Measurements from ENCODE around the gene CACNA2D2. TPM values are rescaled to one million over a fixed set of nuclear protein-coding genes. Genes with fewer than 3 reads are reported as not detected.
A peak's percentile ranks its signal among the peaks of the same experiment; 100 is the strongest.

The CACNA2D2 gene
- total RNA-seq, 1 experiment from 2014 or later: 22.0 TPM

DNA sequence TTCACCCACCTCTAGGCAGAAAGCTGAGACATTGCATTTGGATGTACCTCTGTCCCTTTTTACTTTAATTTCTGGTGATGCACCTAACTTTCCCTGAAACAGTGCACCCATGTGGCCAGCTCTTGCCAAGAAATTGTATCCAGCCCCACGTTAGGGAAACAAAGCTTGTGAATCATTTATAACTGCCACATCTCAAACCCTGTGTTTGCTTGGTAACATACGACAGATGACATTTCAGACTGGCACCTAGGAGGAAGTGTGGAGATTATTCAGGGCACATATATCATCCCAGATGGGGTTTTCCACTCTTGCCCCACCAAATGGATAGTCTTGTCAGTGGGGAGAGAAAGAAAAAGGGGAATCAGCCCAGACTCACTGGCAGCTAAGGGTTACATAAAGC lies 150.7 kb downstream of the CACNA2D2 start:
- H3K27me3 Mint-ChIP-seq (ENCODE audit: low read depth): no peaks in the 10 kb centered on the region
- TF ChIP-seq IRF2 (CRISPR knock-in tag; IDR thresholded peaks at IDR 0.05; ENCODE audit: borderline replicate concordance, low read depth) (no peak), ERG (CRISPR knock-in tag; IDR thresholded peaks at IDR 0.05) (no peak), SP1 (CRISPR knock-in tag; conservative IDR thresholded peaks at IDR 0.05) (no peak), TEAD1 (CRISPR knock-in tag; IDR thresholded peaks at IDR 0.05) (no peak), NR2C2 (CRISPR knock-in tag; IDR thresholded peaks at IDR 0.05) (no peak), ATF3 (CRISPR knock-in tag; conservative IDR thresholded peaks at IDR 0.05) (no peak)
- TF ChIP-seq, protein P1, sequence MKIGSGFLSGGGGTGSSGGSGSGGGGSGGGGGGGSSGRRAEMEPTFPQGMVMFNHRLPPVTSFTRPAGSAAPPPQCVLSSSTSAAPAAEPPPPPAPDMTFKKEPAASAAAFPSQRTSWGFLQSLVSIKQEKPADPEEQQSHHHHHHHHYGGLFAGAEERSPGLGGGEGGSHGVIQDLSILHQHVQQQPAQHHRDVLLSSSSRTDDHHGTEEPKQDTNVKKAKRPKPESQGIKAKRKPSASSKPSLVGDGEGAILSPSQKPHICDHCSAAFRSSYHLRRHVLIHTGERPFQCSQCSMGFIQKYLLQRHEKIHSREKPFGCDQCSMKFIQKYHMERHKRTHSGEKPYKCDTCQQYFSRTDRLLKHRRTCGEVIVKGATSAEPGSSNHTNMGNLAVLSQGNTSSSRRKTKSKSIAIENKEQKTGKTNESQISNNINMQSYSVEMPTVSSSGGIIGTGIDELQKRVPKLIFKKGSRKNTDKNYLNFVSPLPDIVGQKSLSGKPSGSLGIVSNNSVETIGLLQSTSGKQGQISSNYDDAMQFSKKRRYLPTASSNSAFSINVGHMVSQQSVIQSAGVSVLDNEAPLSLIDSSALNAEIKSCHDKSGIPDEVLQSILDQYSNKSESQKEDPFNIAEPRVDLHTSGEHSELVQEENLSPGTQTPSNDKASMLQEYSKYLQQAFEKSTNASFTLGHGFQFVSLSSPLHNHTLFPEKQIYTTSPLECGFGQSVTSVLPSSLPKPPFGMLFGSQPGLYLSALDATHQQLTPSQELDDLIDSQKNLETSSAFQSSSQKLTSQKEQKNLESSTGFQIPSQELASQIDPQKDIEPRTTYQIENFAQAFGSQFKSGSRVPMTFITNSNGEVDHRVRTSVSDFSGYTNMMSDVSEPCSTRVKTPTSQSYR (CRISPR knock-in tag; IDR thresholded peaks at IDR 0.05): no peak
- TF ChIP-seq, protein P2, sequence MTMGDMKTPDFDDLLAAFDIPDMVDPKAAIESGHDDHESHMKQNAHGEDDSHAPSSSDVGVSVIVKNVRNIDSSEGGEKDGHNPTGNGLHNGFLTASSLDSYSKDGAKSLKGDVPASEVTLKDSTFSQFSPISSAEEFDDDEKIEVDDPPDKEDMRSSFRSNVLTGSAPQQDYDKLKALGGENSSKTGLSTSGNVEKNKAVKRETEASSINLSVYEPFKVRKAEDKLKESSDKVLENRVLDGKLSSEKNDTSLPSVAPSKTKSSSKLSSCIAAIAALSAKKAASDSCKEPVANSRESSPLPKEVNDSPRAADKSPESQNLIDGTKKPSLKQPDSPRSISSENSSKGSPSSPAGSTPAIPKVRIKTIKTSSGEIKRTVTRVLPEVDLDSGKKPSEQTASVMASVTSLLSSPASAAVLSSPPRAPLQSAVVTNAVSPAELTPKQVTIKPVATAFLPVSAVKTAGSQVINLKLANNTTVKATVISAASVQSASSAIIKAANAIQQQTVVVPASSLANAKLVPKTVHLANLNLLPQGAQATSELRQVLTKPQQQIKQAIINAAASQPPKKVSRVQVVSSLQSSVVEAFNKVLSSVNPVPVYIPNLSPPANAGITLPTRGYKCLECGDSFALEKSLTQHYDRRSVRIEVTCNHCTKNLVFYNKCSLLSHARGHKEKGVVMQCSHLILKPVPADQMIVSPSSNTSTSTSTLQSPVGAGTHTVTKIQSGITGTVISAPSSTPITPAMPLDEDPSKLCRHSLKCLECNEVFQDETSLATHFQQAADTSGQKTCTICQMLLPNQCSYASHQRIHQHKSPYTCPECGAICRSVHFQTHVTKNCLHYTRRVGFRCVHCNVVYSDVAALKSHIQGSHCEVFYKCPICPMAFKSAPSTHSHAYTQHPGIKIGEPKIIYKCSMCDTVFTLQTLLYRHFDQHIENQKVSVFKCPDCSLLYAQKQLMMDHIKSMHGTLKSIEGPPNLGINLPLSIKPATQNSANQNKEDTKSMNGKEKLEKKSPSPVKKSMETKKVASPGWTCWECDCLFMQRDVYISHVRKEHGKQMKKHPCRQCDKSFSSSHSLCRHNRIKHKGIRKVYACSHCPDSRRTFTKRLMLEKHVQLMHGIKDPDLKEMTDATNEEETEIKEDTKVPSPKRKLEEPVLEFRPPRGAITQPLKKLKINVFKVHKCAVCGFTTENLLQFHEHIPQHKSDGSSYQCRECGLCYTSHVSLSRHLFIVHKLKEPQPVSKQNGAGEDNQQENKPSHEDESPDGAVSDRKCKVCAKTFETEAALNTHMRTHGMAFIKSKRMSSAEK (CRISPR knock-in tag; IDR thresholded peaks at IDR 0.05; ENCODE audit: borderline replicate concordance): no peak
- H3K4me3 Mint-ChIP-seq: no peak overlapping the region
- peaks cover 17% of the 10 kb centered on the region for H3K36me3 Mint-ChIP-seq
- ATAC-seq: no peak
- DNase-seq (ENCODE audit: low spot score): no peak
- H3K4me1 Mint-ChIP-seq: peaks cover 22% of the 10 kb centered on the region
- no peaks in the 10 kb centered on the region for H3K9me3 Mint-ChIP-seq
- H3K27ac Mint-ChIP-seq: no peak overlapping the region
- CTCF ChIA-PET: interaction anchor here (0.6 to 2.1 kb wide), 8 partner anchors 12 to 215 kb away, joined by 3 to 10 read pairs (median 4); partner anchors contain the start of genes C3orf18, HYAL1 and RASSF1
- POLR2A ChIA-PET: no interaction called here

DNA sequence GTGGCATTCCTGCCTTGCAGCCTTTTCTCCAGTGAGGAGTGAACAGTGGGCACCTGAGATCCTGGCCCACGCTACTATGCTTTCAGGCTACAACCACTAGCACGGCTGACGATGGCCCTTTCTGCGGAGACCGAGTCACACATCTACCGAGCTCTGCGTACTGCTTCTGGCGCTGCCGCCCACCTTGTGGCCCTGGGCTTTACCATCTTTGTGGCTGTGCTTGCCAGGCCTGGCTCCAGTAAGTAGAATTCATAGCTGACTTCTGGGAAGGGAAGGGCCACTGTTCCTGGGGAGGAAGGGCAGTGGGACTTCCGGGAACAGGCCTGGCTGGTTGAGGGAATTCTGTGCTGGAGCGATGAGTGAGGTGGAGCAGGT lies 152.1 kb downstream of the CACNA2D2 start:
- ChIA-PET CTCF (interaction anchor here (0.9 to 3.0 kb wide), 7 partner anchors 14 to 260 kb away, joined by 3 to 18 read pairs (median 6); partner anchors contain the start of genes CISH, HYAL2 and TUSC2), POLR2A (interaction anchor here (1.5 kb wide), 1 partner anchor 14 kb away, joined by 9 read pairs; no protein-coding TSS in a partner anchor)
- Mint-ChIP-seq H3K36me3 (peaks cover 18% of the 10 kb centered on the region), H3K4me1 (peaks cover 14% of the 10 kb centered on the region), H3K27me3 (ENCODE audit: low read depth) (peaks cover 5% of the 10 kb centered on the region), H3K27ac (peak overlapping the region; percentile 45; the same call in 1 of the 2 replicates), H3K9me3 (no peaks in the 10 kb centered on the region), H3K4me3 (peak overlapping the region; percentile 95)
- DNase-seq (ENCODE audit: low spot score) (no peak), ATAC-seq (no peak)
- TF ChIP-seq, protein P3, sequence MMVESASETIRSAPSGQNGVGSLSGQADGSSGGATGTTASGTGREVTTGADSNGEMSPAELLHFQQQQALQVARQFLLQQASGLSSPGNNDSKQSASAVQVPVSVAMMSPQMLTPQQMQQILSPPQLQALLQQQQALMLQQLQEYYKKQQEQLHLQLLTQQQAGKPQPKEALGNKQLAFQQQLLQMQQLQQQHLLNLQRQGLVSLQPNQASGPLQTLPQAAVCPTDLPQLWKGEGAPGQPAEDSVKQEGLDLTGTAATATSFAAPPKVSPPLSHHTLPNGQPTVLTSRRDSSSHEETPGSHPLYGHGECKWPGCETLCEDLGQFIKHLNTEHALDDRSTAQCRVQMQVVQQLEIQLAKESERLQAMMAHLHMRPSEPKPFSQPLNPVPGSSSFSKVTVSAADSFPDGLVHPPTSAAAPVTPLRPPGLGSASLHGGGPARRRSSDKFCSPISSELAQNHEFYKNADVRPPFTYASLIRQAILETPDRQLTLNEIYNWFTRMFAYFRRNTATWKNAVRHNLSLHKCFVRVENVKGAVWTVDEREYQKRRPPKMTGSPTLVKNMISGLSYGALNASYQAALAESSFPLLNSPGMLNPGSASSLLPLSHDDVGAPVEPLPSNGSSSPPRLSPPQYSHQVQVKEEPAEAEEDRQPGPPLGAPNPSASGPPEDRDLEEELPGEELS (CRISPR knock-in tag; IDR thresholded peaks at IDR 0.05): no peak
- no peak for TF ChIP-seq NFATC4 (CRISPR knock-in tag; IDR thresholded peaks at IDR 0.05)
- TF ChIP-seq E2F5 (CRISPR knock-in tag; IDR thresholded peaks at IDR 0.05): no peak
- TF ChIP-seq, protein P2 (CRISPR knock-in tag; IDR thresholded peaks at IDR 0.05; ENCODE audit: borderline replicate concordance): no peak
- TF ChIP-seq STAT6 (CRISPR knock-in tag; conservative IDR thresholded peaks at IDR 0.05; ENCODE audit: low read depth): no peak
- no peak for TF ChIP-seq ATF1 (CRISPR knock-in tag; IDR thresholded peaks at IDR 0.05)
